ENCODE results near the gene MNX1. TPM values are rescaled to one million over a fixed set of nuclear protein-coding genes. Genes with fewer than 3 reads are reported as not detected.
A peak's percentile ranks its signal among the peaks of the same experiment; 100 is the strongest.

Gene MNX1
- total RNA-seq, 5 donors from 2014 or later (not counting 1 experiment from before 2014, with no cell fraction given): 0.10 to 0.30 TPM; not detected in 3

- DNase-seq (no peak), ATAC-seq (replicated peaks in 1 of 4) (no peak)
- Histone ChIP-seq H3K27ac (ENCODE audit: low read length) (no peak overlapping the region), H3K4me1 (ENCODE audit: control insufficient read depth in 1 of 2, extremely low read depth in 1 of 2, insufficient read depth in 2 of 2, low read length in 2 of 2) (peaks cover 0 to under 1% of the 10 kb centered on the region in 2 experiments), H3K27me3 (replicated peaks in 1 of 2; ENCODE audit: control insufficient read depth in 2 of 2, extremely low read depth in 1 of 2, insufficient read depth in 2 of 2, low read length in 1 of 2) (peaks cover 14 to 63% of the 10 kb centered on the region in 2 experiments), H3K9me3 (no peaks in the 10 kb centered on the region), H3K4me3 (ENCODE audit: control insufficient read depth in 1 of 2, extremely low read depth in 1 of 2, low read length in 1 of 2) (no peak overlapping the region), H3K36me3 (ENCODE audit: control insufficient read depth in 2 of 2, extremely low read depth in 1 of 2, insufficient read depth in 1 of 2, low read length in 1 of 2) (no peaks in the 10 kb centered on the region)
- H3K27ac Mint-ChIP-seq: peak overlapping the region in 1 of 2 donors; percentile 14
- ChIA-PET CTCF (no interaction called here), POLR2A (no interaction called here)
- 74% methylated on average over 8 of the region's 10 CpGs for WGBS (ENCODE audit: insufficient coverage)
- no peaks in the 10 kb centered on the region for H3K36me3 Mint-ChIP-seq
- no peaks in the 10 kb centered on the region for H3K9me3 Mint-ChIP-seq
- H3K4me3 Mint-ChIP-seq: no peak overlapping the region
- H3K27me3 Mint-ChIP-seq: peaks cover 45 to 64% of the 10 kb centered on the region in 2 donors
- peaks cover 0 to 4% (median 2%) of the 10 kb centered on the region in 3 donors for H3K4me1 Mint-ChIP-seq
These were observed 16.6 kb downstream of the MNX1 start for GRCh38 chr7:156993925-156994235.

- Mint-ChIP-seq H3K4me3 (no peak overlapping the region), H3K9me3 (no peaks in the 10 kb centered on the region), H3K27ac (peak overlapping the region in 1 of 2 donors; percentile 14), H3K27me3 (peaks cover 41 to 62% of the 10 kb centered on the region in 2 donors), H3K36me3 (no peaks in the 10 kb centered on the region), H3K4me1 (no peaks in the 10 kb centered on the region)
- ChIA-PET POLR2A (no interaction called here), CTCF (no interaction called here)
- Histone ChIP-seq H3K9me3 (no peaks in the 10 kb centered on the region), H3K4me3 (ENCODE audit: control insufficient read depth in 1 of 2, extremely low read depth in 1 of 2, low read length in 1 of 2) (no peak overlapping the region), H3K27me3 (replicated peaks in 1 of 2; ENCODE audit: control insufficient read depth in 2 of 2, extremely low read depth in 1 of 2, insufficient read depth in 2 of 2, low read length in 1 of 2) (peaks cover 9 to 68% of the 10 kb centered on the region in 2 experiments), H3K4me1 (ENCODE audit: control insufficient read depth in 1 of 2, extremely low read depth in 1 of 2, insufficient read depth in 2 of 2, low read length in 2 of 2) (no peaks in the 10 kb centered on the region), H3K27ac (ENCODE audit: low read length) (no peak overlapping the region), H3K36me3 (ENCODE audit: control insufficient read depth in 2 of 2, extremely low read depth in 1 of 2, insufficient read depth in 1 of 2, low read length in 1 of 2) (no peaks in the 10 kb centered on the region)
- 53% methylated on average over 22 of the region's 32 CpGs for WGBS (ENCODE audit: insufficient coverage)
- ATAC-seq (replicated peaks in 1 of 4) (no peak), DNase-seq (no peak)
These were observed 17.2 kb downstream of the MNX1 start for GRCh38 chr7:156993021-156993924.

- Mint-ChIP-seq H3K4me3 (no peak overlapping the region), H3K9me3 (no peaks in the 10 kb centered on the region), H3K27me3 (peaks cover 14 to 40% of the 10 kb centered on the region in 2 donors), H3K27ac (no peak overlapping the region), H3K36me3 (no peaks in the 10 kb centered on the region), H3K4me1 (no peaks in the 10 kb centered on the region)
- ChIA-PET CTCF (no interaction called here), POLR2A (interaction anchor here in 1 of 2 donors (0.7 kb wide), 1 partner anchor 271 kb away, joined by 4 read pairs; no protein-coding TSS in a partner anchor)
- Histone ChIP-seq H3K27me3 (replicated peaks in 1 of 2; ENCODE audit: control insufficient read depth in 2 of 2, extremely low read depth in 1 of 2, insufficient read depth in 2 of 2, low read length in 1 of 2) (peaks cover 8 to 52% of the 10 kb centered on the region in 2 experiments), H3K27ac (ENCODE audit: low read length) (no peak overlapping the region), H3K9me3 (no peaks in the 10 kb centered on the region), H3K4me3 (ENCODE audit: control insufficient read depth in 1 of 2, extremely low read depth in 1 of 2, low read length in 1 of 2) (no peak overlapping the region), H3K4me1 (ENCODE audit: control insufficient read depth in 1 of 2, extremely low read depth in 1 of 2, insufficient read depth in 2 of 2, low read length in 2 of 2) (no peaks in the 10 kb centered on the region), H3K36me3 (ENCODE audit: control insufficient read depth in 2 of 2, extremely low read depth in 1 of 2, insufficient read depth in 1 of 2, low read length in 1 of 2) (no peaks in the 10 kb centered on the region)
- DNase-seq (no peak), ATAC-seq (replicated peaks in 1 of 4) (no peak)
- WGBS (ENCODE audit: insufficient coverage): 84% methylated on average over 23 of the region's 25 CpGs
These were observed 20.5 kb downstream of the MNX1 start for GRCh38 chr7:156989766-156990535.

GRCh38 chr7:156988343-156989185 is 21.9 kb downstream of the MNX1 start:
- ChIA-PET CTCF (no interaction called here), POLR2A (no interaction called here)
- Histone ChIP-seq H3K9me3 (no peaks in the 10 kb centered on the region), H3K36me3 (ENCODE audit: control insufficient read depth in 2 of 2, extremely low read depth in 1 of 2, insufficient read depth in 1 of 2, low read length in 1 of 2) (no peaks in the 10 kb centered on the region), H3K4me1 (ENCODE audit: control insufficient read depth in 1 of 2, extremely low read depth in 1 of 2, insufficient read depth in 2 of 2, low read length in 2 of 2) (no peaks in the 10 kb centered on the region), H3K4me3 (ENCODE audit: control insufficient read depth in 1 of 2, extremely low read depth in 1 of 2, low read length in 1 of 2) (no peak overlapping the region), H3K27me3 (replicated peaks in 1 of 2; ENCODE audit: control insufficient read depth in 2 of 2, extremely low read depth in 1 of 2, insufficient read depth in 2 of 2, low read length in 1 of 2) (peaks cover 4 to 41% of the 10 kb centered on the region in 2 experiments), H3K27ac (ENCODE audit: low read length) (no peak overlapping the region)
- H3K36me3 Mint-ChIP-seq: no peaks in the 10 kb centered on the region
- H3K9me3 Mint-ChIP-seq: no peaks in the 10 kb centered on the region
- 83% methylated on average over 23 of the region's 27 CpGs for WGBS (ENCODE audit: insufficient coverage)
- no peak for ATAC-seq (replicated peaks in 1 of 4)
- no peak overlapping the region for H3K4me3 Mint-ChIP-seq
- H3K27me3 Mint-ChIP-seq: peaks cover 10 to 29% of the 10 kb centered on the region in 2 donors
- no peak overlapping the region for H3K27ac Mint-ChIP-seq
- no peak for DNase-seq
- H3K4me1 Mint-ChIP-seq: no peaks in the 10 kb centered on the region

- Mint-ChIP-seq H3K9me3 (no peaks in the 10 kb centered on the region), H3K27me3 (peaks cover 9 to 14% of the 10 kb centered on the region in 2 donors), H3K4me1 (no peaks in the 10 kb centered on the region), H3K27ac (no peak overlapping the region), H3K36me3 (no peaks in the 10 kb centered on the region), H3K4me3 (no peak overlapping the region)
- no peak overlapping the region for H3K27ac ChIP-seq (ENCODE audit: low read length)
- H3K4me3 ChIP-seq (ENCODE audit: control insufficient read depth in 1 of 2, extremely low read depth in 1 of 2, low read length in 1 of 2): no peak overlapping the region
- no peak for ATAC-seq (replicated peaks in 1 of 4)
- POLR2A ChIA-PET: interaction anchor here in 1 of 2 donors (0.7 kb wide), 1 partner anchor 12 kb away, joined by 5 read pairs; no protein-coding TSS in a partner anchor
- no peaks in the 10 kb centered on the region for H3K4me1 ChIP-seq (ENCODE audit: control insufficient read depth in 1 of 2, extremely low read depth in 1 of 2, insufficient read depth in 2 of 2, low read length in 2 of 2)
- CTCF ChIA-PET: interaction anchor here in 1 of 2 donors (0.6 kb wide), 1 partner anchor 18 kb away, joined by 4 read pairs; no protein-coding TSS in a partner anchor
- 86% methylated on average over 7 of the region's 8 CpGs for WGBS (ENCODE audit: insufficient coverage)
- H3K36me3 ChIP-seq (ENCODE audit: control insufficient read depth in 2 of 2, extremely low read depth in 1 of 2, insufficient read depth in 1 of 2, low read length in 1 of 2): no peaks in the 10 kb centered on the region
- peaks cover 0 to 22% of the 10 kb centered on the region in 2 experiments for H3K27me3 ChIP-seq (replicated peaks in 1 of 2; ENCODE audit: control insufficient read depth in 2 of 2, extremely low read depth in 1 of 2, insufficient read depth in 2 of 2, low read length in 1 of 2)
- H3K9me3 ChIP-seq: no peaks in the 10 kb centered on the region
- no peak for DNase-seq
These were observed 24.1 kb downstream of the MNX1 start for GRCh38 chr7:156986378-156986777.
